Endothelial cell of umbilical vein (primary cell): ENCODE measurements around the gene PFN3. TPM values are rescaled to one million over a fixed set of nuclear protein-coding genes. Genes with fewer than 3 reads are reported as not detected.
A peak's percentile ranks its signal among the peaks of the same experiment; 100 is the strongest.

Source experiments
- BruUV-seq: library from RNA; stranded (reverse); fragments of 400-500 nt; replicated peaks from 2 replicates; lab custom pipeline; 2021; lab: Mats Ljungman, UMichigan
- CTCF ChIA-PET: fragments of 300-600, 350-600 bp; sonication (Branson Sonifier 250); formaldehyde crosslinking; loops from one replicate; lab custom pipeline; 2021; ENCODE audit warnings: antibody characterized with exemption, inconsistent platforms; lab: Charles Lee
- POLR2A ChIA-PET: fragments of 300-600, 350-600 bp; sonication (Branson Sonifier 250); formaldehyde crosslinking; loops from one replicate; lab custom pipeline; 2021; ENCODE audit warnings: antibody characterized with exemption, inconsistent platforms; lab: Charles Lee
- DNase-seq: peaks from one replicate; pipeline ENCODE4 v3.0.0-alpha.2; 2011; ENCODE audit warnings: low read depth, low spot score
- FAIRE-seq: peaks from 2 replicates; lab custom pipeline; 2011; peaks lifted over from hg19 to GRCh38; lab: Jason Lieb, UNC
- H2AFZ ChIP-seq: 2 replicates; pipeline ENCODE4 v1.6.0; 2012; ENCODE audit warnings: low read depth, low read length, control low read depth, inconsistent platforms
- H3K27ac ChIP-seq: 2 replicates; pipeline ENCODE4 v1.5.1; 2011; ENCODE audit warnings: low read depth, mild to moderate bottlenecking, control low read depth, low read length, moderate library complexity; ENCODE audit not compliant: insufficient read depth
- H3K27me3 ChIP-seq, 2 experiments: 2 replicates each; pipeline versions ENCODE4 v1.6.0 to v1.6.1; 2011; ENCODE audit warnings: low read length in 2 of 2, mixed read lengths in 1 of 2; ENCODE audit not compliant: control insufficient read depth in 2 of 2, insufficient read depth in 2 of 2
- H3K36me3 ChIP-seq, 2 experiments: 2 replicates in 1 of 2; 3 replicates in 1 of 2; pipeline ENCODE4 v1.5.1; 2011; ENCODE audit warnings: low read length in 2 of 2, mild to moderate bottlenecking in 1 of 2, moderate library complexity in 1 of 2; ENCODE audit not compliant: control insufficient read depth in 2 of 2, insufficient read depth in 2 of 2; ENCODE audit errors: extremely low read depth in 1 of 2
- H3K4me1 ChIP-seq: 3 replicates; pipeline ENCODE4 v1.5.1; 2011; ENCODE audit warnings: mild to moderate bottlenecking, low read length; ENCODE audit not compliant: control insufficient read depth, insufficient read depth; ENCODE audit errors: extremely low read depth
- H3K4me2 ChIP-seq: 2 replicates; pipeline ENCODE4 v1.6.1; 2011; ENCODE audit warnings: low read length, control low read depth, mixed read lengths; ENCODE audit not compliant: insufficient read depth
- H3K4me3 ChIP-seq, 3 experiments: fragments of 200-600 bp in 1 of 3; sonication (generic), shearing (Covaris generic) in 1 of 3; replicated peaks in 1 of 3; 2 replicates each; pipeline ENCODE4 v1.5.1; 2011 to 2016; ENCODE audit warnings: control low read depth in 3 of 3, low read length in 3 of 3, mild to moderate bottlenecking in 2 of 3, inconsistent platforms in 1 of 3, low read depth in 1 of 3, moderate library complexity in 1 of 3; ENCODE audit not compliant: insufficient read depth in 1 of 3
- H3K79me2 ChIP-seq: 2 replicates; pipeline ENCODE4 v1.6.0; 2012; ENCODE audit warnings: low read length, inconsistent platforms; ENCODE audit not compliant: control insufficient read depth, insufficient read depth
- H3K9ac ChIP-seq: replicated peaks from 2 replicates; pipeline ENCODE3; 2011; ENCODE audit warnings: low read length, control low read depth; ENCODE audit not compliant: insufficient read depth; ENCODE audit errors: extremely low read depth
- H3K9me1 ChIP-seq: replicated peaks from 3 replicates; pipeline ENCODE4 v1.6.0; 2011; ENCODE audit warnings: mild to moderate bottlenecking, low read length; ENCODE audit not compliant: control insufficient read depth, insufficient read depth; ENCODE audit errors: extremely low read depth
- H3K9me3 ChIP-seq: replicated peaks from 2 replicates; pipeline ENCODE4 v1.5.1; 2012; ENCODE audit warnings: low read length, inconsistent platforms; ENCODE audit not compliant: control insufficient read depth, insufficient read depth
- H4K20me1 ChIP-seq: replicated peaks from 2 replicates; pipeline ENCODE3; 2011; ENCODE audit warnings: mild to moderate bottlenecking, low read length; ENCODE audit not compliant: control insufficient read depth, insufficient read depth; ENCODE audit errors: extremely low read depth
- CTCF ChIP-seq, 2 donors: IDR thresholded peaks; 1 replicate in 1 of 2; 2 replicates in 1 of 2; pipeline ENCODE4 v1.5.1; 2011; ENCODE audit warnings: low read length in 2 of 2, mild to moderate bottlenecking in 2 of 2, moderate library complexity in 2 of 2, control low read depth in 1 of 2, inconsistent platforms in 1 of 2, low read depth in 1 of 2; ENCODE audit not compliant: insufficient read depth in 1 of 2; ENCODE audit errors: extremely low read depth in 1 of 2
- EZH2 ChIP-seq: IDR thresholded peaks from 2 replicates; pipeline ENCODE4 v1.6.1; 2012; ENCODE audit warnings: borderline replicate concordance, low read depth, mild to moderate bottlenecking, moderate library complexity, low read length, inconsistent platforms; ENCODE audit not compliant: severe bottlenecking
- FOS ChIP-seq: IDR thresholded peaks from 2 replicates; pipeline ENCODE4 v1.6.1; 2011; ENCODE audit warnings: mild to moderate bottlenecking, low read length, moderate library complexity, borderline replicate concordance; ENCODE audit not compliant: insufficient read depth
- GATA2 ChIP-seq: IDR thresholded peaks from 2 replicates; pipeline ENCODE4 v1.7.0; 2011; ENCODE audit warnings: low read depth, mild to moderate bottlenecking, moderate library complexity, mixed read lengths, low read length; ENCODE audit not compliant: insufficient read length, insufficient read depth
- JUN ChIP-seq: IDR thresholded peaks from 2 replicates; pipeline ENCODE4 v1.6.1; 2011; ENCODE audit warnings: borderline replicate concordance, low read depth; ENCODE audit not compliant: insufficient read length, insufficient read depth
- MYC ChIP-seq: IDR thresholded peaks from one replicate; pipeline ENCODE4 v1.6.1; 2011; ENCODE audit warnings: mild to moderate bottlenecking, low read depth, low read length
- POLR2A ChIP-seq: IDR thresholded peaks from 2 replicates; pipeline ENCODE4 v1.6.1; 2012; ENCODE audit warnings: low read depth, mild to moderate bottlenecking, control low read depth, low read length
- POLR2AphosphoS5 ChIP-seq: IDR thresholded peaks from 2 replicates; pipeline ENCODE4 v1.6.1; 2012; ENCODE audit warnings: low read depth, mild to moderate bottlenecking, control low read depth, low read length, moderate library complexity; ENCODE audit not compliant: insufficient read depth
- dilution Hi-C: fragments of 300-500 bp; cut with MboI; formaldehyde crosslinking; loops from one replicate; pipeline ENCODE4 v1.15.0; 2019; ENCODE audit warnings: low sequenced_read_pairs; ENCODE audit not compliant: extremely low pct_ligation_motif_present
- intact Hi-C: fragments of 100-400 bp; cut with micrococcal nuclease; formaldehyde crosslinking; loops from one replicate; pipeline ENCODE4 v1.10.0; 2022
- polyA plus RNA-seq, 4 experiments: library from polyadenylated mRNA; depleted of rRNA in 3 of 4; stranded (reverse) in 3 of 4; unstranded in 1 of 4; fragments of >200 nt; gene quantifications; 2 replicates each; pipeline versions ENCODE4 v1.2.1 to v1.2.3, GENCODE V29; 2011 to 2012; ENCODE audit warnings: missing spikeins in 1 of 4
- total RNA-seq: library from RNA; stranded (reverse); gene quantifications from 2 replicates; pipeline ENCODE4 v1.2.3, GENCODE V29; 2021
- TF ChIP-seq, protein P1 (sequence below): IDR thresholded peaks from 2 replicates; pipeline ENCODE4 v1.6.1; 2011; ENCODE audit not compliant: insufficient read depth, insufficient read length

The PFN3 gene
- total and polyA plus RNA-seq, 2 donors (not counting 3 experiments of a cell fraction or from before 2014, with no cell fraction given), result not detected

DNA sequence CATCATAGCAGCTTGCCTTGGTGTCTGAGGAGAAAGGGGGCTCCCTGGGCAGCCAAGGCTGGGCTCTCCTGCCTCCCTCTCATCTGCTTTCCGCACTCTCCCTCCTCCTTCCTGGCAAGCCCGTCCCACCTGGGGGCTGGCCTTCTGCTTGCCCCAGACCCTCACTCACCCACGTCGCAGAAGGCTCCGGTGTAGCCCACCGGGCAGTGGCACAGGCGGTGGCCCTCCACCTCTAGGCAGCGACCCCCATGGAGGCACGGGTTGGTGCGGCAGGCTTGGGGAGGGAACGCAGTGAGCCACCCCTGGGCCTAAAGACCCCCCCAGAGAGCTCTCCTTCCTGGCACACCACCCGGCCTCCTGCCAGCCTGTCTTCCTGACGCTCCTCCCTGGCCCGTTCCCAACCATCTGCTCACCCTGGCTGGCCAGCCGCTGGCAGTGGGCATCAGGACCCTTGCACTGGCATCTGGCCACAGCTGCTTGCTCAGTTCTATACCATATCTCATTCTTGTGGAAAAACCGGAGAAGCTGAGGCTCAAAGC lies 4.2 kb upstream of the PFN3 start:
- H3K36me3 ChIP-seq, result no peaks in the 10 kb centered on the region
- TF ChIP-seq POLR2A, result no peak
- TF ChIP-seq EZH2, result no peak
- TF ChIP-seq MYC, result no peak
- TF ChIP-seq POLR2AphosphoS5, result no peak
- TF ChIP-seq, protein P1, sequence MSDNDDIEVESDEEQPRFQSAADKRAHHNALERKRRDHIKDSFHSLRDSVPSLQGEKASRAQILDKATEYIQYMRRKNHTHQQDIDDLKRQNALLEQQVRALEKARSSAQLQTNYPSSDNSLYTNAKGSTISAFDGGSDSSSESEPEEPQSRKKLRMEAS, result no peak
- no peak for TF ChIP-seq GATA2
- TF ChIP-seq FOS, result no peak
- no peak for TF ChIP-seq CTCF (IDR thresholded peaks at IDR 0.05; ENCODE audit: extremely low read depth in 1 of 2, insufficient read depth in 1 of 2, low read depth in 1 of 2, low read length in 2 of 2)
- no peak for TF ChIP-seq JUN
- no peaks in the 10 kb centered on the region for H3K9me1 ChIP-seq
- no peak overlapping the region for H3K9ac ChIP-seq
- DNase-seq, result no peak
- H3K4me1 ChIP-seq, result peaks cover 23% of the 10 kb centered on the region
- dilution Hi-C loops, result no loop called here
- H3K9me3 ChIP-seq, result no peaks in the 10 kb centered on the region
- H4K20me1 ChIP-seq, result no peaks in the 10 kb centered on the region
- BruUV-seq, result no TSS peak
- no peak for FAIRE-seq
- H3K79me2 ChIP-seq, result no peaks in the 10 kb centered on the region
- peak overlapping the region; percentile 97 for H2AFZ ChIP-seq
- ChIA-PET CTCF (interaction anchor here (0.6 to 7.1 kb wide), 37 partner anchors 10 to 294 kb away, joined by 3 to 288 read pairs (median 8); partner anchors contain the start of genes DDX41, GRK6, LMAN2 and PRR7), POLR2A (interaction anchor here (0.5 to 1.8 kb wide), 5 partner anchors 21 to 93 kb away, joined by 4 to 7 read pairs (median 7); partner anchors contain the start of genes GRK6 and PDLIM7)
- H3K27ac ChIP-seq, result no peak overlapping the region
- H3K4me3 ChIP-seq, result peak overlapping the region in 1 of 3 experiments; percentile 42
- intact Hi-C loops, result loop anchor here (1.0 to 2.0 kb wide), 3 partner anchors 22 to 90 kb away; partner anchors contain the start of gene GRK6
- H3K27me3 ChIP-seq, result peaks cover 29 to 36% of the 10 kb centered on the region in 2 experiments
- peak overlapping the region; percentile 67 for H3K4me2 ChIP-seq
